Measurements from ENCODE around the gene SGSH. TPM values are rescaled to one million over a fixed set of nuclear protein-coding genes. Genes with fewer than 3 reads are reported as not detected.

Gene SGSH
- total RNA-seq, 4 donors from 2014 or later = 15.7 to 34.7 (median 24.7) TPM

GRCh38 chr17:80218391-80218790 is 1.7 kb downstream of the SGSH start:
- TF ChIP-seq CTCF (IDR thresholded peaks at IDR 0.05; ENCODE audit: low read depth) = no peak

DNA sequence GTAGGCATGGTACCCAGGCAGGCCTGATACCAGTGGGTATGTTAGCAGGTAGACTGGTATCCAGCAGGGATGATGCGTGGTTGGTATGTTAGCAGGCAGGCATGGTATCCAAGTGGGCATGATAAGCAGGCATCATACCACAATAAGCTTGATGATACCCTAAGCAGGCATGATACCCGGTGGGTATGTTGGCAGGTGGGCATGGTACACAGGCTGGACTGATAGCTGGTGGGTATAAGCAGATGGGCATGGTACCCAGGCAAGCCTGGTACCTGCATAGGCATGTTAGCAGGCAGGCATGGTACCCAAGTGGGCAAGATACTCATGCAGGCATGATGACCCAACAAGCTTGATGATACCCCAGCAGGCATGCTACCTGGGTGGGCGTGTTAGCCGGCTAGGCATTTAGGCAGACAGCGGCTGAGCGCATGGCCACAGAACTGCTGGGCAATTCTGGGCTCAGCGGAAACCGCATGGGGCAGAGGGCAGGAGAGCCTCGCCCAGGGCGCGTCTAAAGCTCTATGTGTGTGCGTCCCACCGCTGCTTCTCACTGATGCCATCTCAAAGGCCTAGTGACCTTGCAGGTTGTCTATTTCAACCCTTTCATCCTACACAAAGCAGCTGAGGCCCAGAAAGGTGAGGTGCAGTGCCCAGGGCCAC is 2.3 kb downstream of the SGSH start:
- no peak for TF ChIP-seq CTCF (IDR thresholded peaks at IDR 0.05; ENCODE audit: low read depth)

GRCh38 chr17:80216473-80217456 is 3.4 kb downstream of the SGSH start:
- no peak for TF ChIP-seq CTCF (IDR thresholded peaks at IDR 0.05; ENCODE audit: low read depth)

DNA sequence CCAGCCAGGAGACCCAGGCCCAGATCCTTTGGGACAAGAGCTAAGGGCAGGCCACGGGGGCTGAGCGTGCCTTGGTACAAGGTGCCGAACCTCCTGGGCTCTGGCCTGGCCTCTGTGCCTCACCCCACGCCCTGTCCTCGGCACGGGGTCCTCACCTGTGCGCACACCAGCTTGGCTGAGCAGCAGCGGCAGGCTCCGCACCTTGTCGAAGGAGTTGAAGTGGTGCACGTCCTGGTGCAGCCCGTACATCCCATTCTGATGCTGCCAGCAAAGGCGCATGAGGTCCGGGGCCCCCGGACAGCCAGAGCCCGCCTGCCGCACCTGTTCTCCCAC is 5.3 kb downstream of the SGSH start:
- no peak for TF ChIP-seq CTCF (IDR thresholded peaks at IDR 0.05; ENCODE audit: low read depth)

DNA sequence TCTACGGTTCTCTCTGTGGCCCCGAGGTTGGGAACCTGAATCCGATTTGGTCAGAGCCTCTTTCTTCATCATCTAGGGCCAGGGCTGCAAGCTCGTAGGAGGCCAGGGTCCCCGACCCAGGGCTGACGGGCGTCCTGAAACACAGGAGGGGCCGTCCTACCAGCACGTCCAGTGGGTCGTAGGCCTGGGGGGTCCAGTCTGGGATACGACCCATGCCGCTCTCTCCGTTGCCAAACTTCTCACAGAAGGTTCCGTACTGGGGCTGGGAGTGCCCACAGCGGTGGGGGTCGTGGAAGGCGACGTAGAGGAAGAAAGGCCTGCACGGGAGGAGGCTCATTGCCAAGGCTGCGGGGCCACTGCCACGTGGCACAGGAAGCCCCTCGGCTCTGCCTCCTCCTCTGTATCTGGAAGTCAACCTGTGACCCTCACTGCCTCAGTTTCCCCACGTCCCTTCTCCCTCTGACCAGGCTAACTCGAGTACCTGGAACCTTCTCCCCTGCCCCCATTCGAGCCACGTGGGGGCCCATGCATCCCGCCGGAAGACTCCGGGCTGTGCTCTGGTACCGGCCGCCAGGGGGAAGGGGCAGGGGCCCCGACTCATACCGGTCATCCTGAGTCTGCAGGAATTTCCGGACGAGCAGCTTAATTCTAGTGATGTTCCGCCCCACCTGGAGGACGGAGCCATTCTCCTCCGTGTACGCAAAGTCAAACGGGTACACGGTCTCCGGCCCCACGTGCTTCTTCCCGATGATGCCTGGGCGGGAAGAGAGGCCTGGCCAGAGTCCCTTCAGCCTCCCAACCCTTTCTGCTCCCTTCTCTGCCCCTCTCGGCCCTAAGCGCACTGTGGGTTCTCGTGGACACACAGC is 5.9 kb downstream of the SGSH start:
- TF ChIP-seq CTCF (IDR thresholded peaks at IDR 0.05; ENCODE audit: low read depth) = no peak

DNA sequence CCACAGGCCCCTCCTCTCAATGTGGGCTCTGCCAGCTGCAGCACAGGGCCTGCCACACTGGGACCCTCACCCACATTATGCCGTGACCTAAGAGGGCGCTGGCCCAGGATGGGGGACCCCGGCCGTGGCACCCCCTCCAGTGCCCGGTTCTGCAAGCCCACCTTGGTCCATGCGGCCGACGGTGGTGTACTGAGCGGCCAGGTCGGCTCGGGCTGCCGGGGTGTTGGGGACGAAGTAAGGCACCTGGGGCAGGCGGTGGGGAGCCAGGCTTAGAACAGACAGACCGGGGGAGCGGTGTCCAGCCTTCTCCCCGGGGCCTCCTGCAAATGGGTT is 6.5 kb downstream of the SGSH start:
- no peak for TF ChIP-seq CTCF (IDR thresholded peaks at IDR 0.05; ENCODE audit: low read depth)

Data from subcutaneous adipose tissue (tissue), 4 donors.